DMS53 treated with DMSO at 0.1 percent for 48 hours (cell line): ENCODE measurements around the gene DPH3.

Experiments
- DNase-seq: peaks from one replicate; lab custom pipeline; 2025; ENCODE audit not compliant: unreplicated experiment; lab: John Stamatoyannopoulos, UW

Gene DPH3

GRCh38 chr3:16236030-16236639 is 28.6 kb downstream of the DPH3 start:
- no peak for DNase-seq

DNA sequence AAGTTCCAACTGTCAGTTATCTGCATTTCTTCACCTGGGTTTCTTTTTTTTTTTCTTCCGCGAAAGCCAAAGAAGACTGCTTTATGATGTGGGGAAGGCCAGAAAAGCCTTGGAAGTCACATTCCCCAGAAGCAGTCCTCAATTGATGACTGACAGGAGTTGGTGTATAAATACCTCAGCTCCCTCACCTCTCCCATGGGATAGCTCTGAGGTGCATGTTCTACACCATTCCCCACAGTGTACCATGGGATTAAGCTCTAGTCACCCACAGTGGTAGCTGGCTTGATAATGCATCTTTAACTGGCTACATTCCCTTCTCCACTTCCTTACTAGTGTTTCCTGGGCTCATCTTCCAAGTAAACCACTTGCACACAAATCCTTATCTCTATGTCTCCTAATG is 30.5 kb downstream of the DPH3 start:
- no peak for DNase-seq

DNA sequence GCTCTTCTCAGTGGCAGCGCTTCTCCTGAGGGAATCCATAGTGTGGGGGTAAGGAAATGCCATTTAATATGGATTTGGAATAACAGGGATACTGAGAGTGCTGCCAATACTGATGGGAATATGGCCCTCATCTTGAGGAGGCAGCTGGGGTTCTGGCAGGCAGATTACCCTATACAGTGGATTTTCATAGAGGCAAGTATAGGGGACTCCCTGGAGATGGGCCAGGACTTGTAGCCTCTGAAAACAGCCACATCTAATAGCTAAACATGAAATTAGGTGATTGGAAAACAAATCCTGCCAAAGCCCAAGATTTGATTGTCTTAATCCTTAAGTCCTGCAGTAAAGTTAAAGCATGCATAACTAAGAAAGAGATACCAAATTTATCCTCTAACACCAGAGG is 30.9 kb downstream of the DPH3 start:
- no peak for DNase-seq

DNA sequence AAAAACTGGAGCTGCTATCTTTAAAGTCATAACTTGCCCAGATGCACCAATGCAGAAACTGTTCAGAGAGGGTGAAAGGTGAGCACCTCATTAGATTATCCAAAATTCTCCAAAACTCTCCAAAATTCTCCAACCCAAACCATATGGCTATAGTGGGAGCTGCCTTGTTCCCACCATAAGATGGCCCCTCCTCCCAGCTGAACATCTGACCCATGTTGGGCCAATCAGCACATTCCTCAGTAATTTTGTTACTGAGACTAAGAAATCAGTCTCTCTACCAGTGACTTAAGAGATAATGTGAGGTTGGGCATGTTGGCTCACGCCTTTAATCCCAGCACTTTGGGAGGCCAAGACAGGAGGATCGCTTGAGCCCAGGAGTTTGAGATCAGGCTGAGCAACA is 32.8 kb downstream of the DPH3 start:
- no peak for DNase-seq

GRCh38 chr3:16229681-16230080 is 35.1 kb downstream of the DPH3 start:
- DNase-seq: no peak

GRCh38 chr3:16227566-16227965 is 37.2 kb downstream of the DPH3 start:
- no peak for DNase-seq

- no peak for DNase-seq
Observed at GRCh38 chr3:16224325-16224724, 40.4 kb downstream of the DPH3 start.

DNA sequence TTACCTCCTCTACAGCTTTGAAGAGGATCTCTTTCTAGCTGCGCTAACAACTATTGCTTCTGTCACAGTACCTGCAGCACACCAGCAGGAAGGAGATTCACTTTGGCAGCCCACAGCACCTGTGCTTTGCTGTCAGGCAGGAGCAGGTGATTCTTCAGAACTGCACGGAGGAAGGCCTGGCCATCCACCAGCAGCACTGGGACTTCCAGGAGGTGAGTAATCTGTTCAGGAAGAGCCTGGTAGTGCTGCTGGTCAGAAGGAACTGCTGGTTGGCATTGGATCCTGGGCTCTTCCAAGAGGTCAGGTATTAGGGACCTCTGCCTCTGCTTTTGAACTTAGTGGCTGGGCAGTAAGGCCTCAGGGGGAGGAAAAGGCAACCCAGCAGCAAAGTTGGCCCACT is 42.2 kb downstream of the DPH3 start:
- DNase-seq: no peak

- no peak for DNase-seq
Observed at GRCh38 chr3:16221990-16222389, 42.8 kb downstream of the DPH3 start.

GRCh38 chr3:16219777-16220176 is 45.0 kb downstream of the DPH3 start:
- DNase-seq: no peak

DNA sequence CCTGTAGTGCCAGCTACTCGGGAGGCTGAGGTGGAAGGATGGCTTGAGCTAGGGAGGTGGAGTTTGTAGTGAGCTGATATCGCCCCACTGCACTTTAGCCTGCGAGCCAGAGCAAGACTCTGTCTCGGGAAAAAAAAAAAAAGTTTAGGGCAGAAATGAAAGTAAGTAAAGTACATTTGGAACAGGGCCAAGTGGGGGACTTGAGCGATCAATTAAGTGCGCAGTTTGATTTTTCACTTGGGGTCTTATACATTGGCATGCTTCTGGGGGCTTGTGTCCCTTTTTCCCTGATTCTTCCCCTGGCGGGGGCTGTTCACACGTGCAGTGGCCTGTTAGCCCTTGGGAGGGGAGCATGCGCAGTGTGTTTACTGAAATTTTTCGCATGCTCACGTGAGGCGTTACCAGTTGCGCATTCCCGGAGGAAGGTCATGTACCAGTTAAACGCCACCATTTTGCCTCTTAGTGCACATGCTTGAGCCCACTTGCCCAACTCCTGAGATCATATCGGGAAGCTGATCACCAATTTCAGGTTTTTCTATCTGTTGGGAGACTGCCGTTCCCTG is 48.3 kb downstream of the DPH3 start:
- DNase-seq: no peak

DNA sequence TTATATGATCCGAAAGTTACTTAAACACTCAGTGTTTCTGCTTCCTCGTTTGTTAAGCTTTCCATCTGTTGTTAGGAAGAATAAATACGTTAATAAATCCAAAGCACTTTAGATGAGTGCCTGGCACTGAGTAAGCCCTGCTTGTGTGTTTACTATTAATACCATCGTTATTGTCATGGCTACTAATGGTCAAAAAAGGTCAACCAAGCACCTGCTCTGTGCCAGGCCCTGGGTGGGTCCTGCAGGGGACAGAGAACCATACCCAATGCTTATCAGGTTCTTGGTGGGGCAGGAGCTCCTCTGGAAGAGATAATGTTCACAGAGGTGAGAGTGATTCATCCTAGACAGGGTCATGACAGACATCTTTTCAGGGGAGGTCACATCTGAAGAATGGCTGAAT is 50.4 kb downstream of the DPH3 start:
- DNase-seq: no peak

- no peak for DNase-seq
Observed at GRCh38 chr3:16211176-16211904, 53.4 kb downstream of the DPH3 start.
